HepG2 (cell line): ENCODE results near the gene NUDT19. TPM values are rescaled to one million over a fixed set of nuclear protein-coding genes. Genes with fewer than 3 reads are reported as not detected.

Experiments used
- ATRX ChIP-seq: sonication (generic); formaldehyde crosslinking; IDR thresholded peaks from 2 replicates; pipeline ENCODE4 v1.4.0; 2020; ENCODE audit warnings: missing genetic modification reagents, borderline replicate concordance
- HIVEP1 ChIP-seq: sonication (generic); formaldehyde crosslinking; IDR thresholded peaks from 2 replicates; pipeline ENCODE4 v1.4.0; 2020; ENCODE audit warnings: mild to moderate bottlenecking, missing genetic modification reagents
- KMT2A ChIP-seq: sonication (generic); formaldehyde crosslinking; IDR thresholded peaks from 2 replicates; pipeline ENCODE4 v1.4.0; 2020; ENCODE audit warnings: missing genetic modification reagents
- MXI1 ChIP-seq: IDR thresholded peaks from 3 replicates; pipeline ENCODE4 v1.6.1; 2012; ENCODE audit warnings: low read depth, low read length, inconsistent platforms, borderline replicate concordance
- MYC ChIP-seq: sonication (generic); formaldehyde crosslinking; IDR thresholded peaks from 2 replicates; pipeline ENCODE4 v1.9.0; 2021; ENCODE audit warnings: missing genetic modification reagents, borderline replicate concordance
- NR2C2 ChIP-seq: sonication (generic); formaldehyde crosslinking; IDR thresholded peaks from 2 replicates; pipeline ENCODE4 v1.4.0; 2020; ENCODE audit warnings: missing genetic modification reagents, mild to moderate bottlenecking, moderate library complexity, borderline replicate concordance
- PAXIP1 ChIP-seq: sonication (generic); formaldehyde crosslinking; conservative IDR thresholded peaks from 2 replicates; pipeline ENCODE4 v1.4.0; 2020; ENCODE audit warnings: mild to moderate bottlenecking, missing genetic modification reagents, moderate library complexity
- REL ChIP-seq: sonication (generic); formaldehyde crosslinking; conservative IDR thresholded peaks from 2 replicates; pipeline ENCODE4 v1.8.0; 2022; ENCODE audit warnings: mild to moderate bottlenecking, missing genetic modification reagents, moderate library complexity
- SOX6 ChIP-seq, 2 experiments: fragments of 450-650 bp in 1 of 2; sonication (generic) in 1 of 2; formaldehyde crosslinking in 1 of 2; IDR thresholded peaks; 2 replicates each; pipeline versions ENCODE4 v1.4.0 to v1.6.1; 2017 to 2020; ENCODE audit warnings: antibody characterized with exemption in 1 of 2, mild to moderate bottlenecking in 1 of 2, missing genetic modification reagents in 1 of 2
- STAG1 ChIP-seq: sonication (generic); formaldehyde crosslinking; IDR thresholded peaks from 2 replicates; pipeline ENCODE4 v1.4.0; 2020; ENCODE audit warnings: missing genetic modification reagents
- ZBED4 ChIP-seq: sonication (generic); formaldehyde crosslinking; IDR thresholded peaks from 2 replicates; pipeline ENCODE4 v1.4.0; 2020; ENCODE audit warnings: missing genetic modification reagents, borderline replicate concordance
- ZNF24 ChIP-seq: fragments of 450-650 bp; IDR thresholded peaks from 2 replicates; pipeline ENCODE4 v1.6.1; 2017; ENCODE audit warnings: antibody characterized with exemption, mild to moderate bottlenecking
- ZNF33A ChIP-seq: sonication (generic); formaldehyde crosslinking; IDR thresholded peaks from 2 replicates; pipeline ENCODE4 v1.5.1; 2020; ENCODE audit warnings: missing genetic modification reagents, mild to moderate bottlenecking, moderate library complexity, borderline replicate concordance
- ZNF451 ChIP-seq: sonication (generic); formaldehyde crosslinking; IDR thresholded peaks from 2 replicates; pipeline ENCODE4 v1.5.0; 2020; ENCODE audit warnings: mild to moderate bottlenecking, missing genetic modification reagents
- ZSCAN20 ChIP-seq: sonication (generic); formaldehyde crosslinking; IDR thresholded peaks from 2 replicates; pipeline ENCODE4 v1.4.0; 2020; ENCODE audit warnings: missing genetic modification reagents, mild to moderate bottlenecking, borderline replicate concordance
- polyA plus RNA-seq, 8 experiments: library from polyadenylated mRNA; depleted of rRNA in 3 of 8; stranded (reverse) in 7 of 8; unstranded in 1 of 8; fragments of >200 nt; fragmentation: Illumina TruSeq in 4 of 8; extraction: Trizol in 4 of 8; gene quantifications; 2 replicates each; pipeline versions ENCODE4 v1.2.1 to v1.2.3, GENCODE V29; 2011 to 2016; ENCODE audit warnings: low read depth in 4 of 8, missing spikeins in 1 of 8, mixed read lengths in 1 of 8; ENCODE audit not compliant: insufficient read depth in 1 of 8
- total RNA-seq, 5 experiments: library from RNA; depleted of rRNA; stranded (reverse); fragments of >200 nt; fragmentation: Illumina TruSeq; extraction: Trizol; gene quantifications; 2 replicates each; pipeline ENCODE4 v1.2.3, GENCODE V29; 2016; ENCODE audit warnings: low read depth in 1 of 5
- TF ChIP-seq, protein P1 (sequence below): sonication (generic); formaldehyde crosslinking; IDR thresholded peaks from 2 replicates; pipeline ENCODE4 v1.4.0; 2020; ENCODE audit warnings: missing genetic modification reagents, borderline replicate concordance

NUDT19 gene
- total and polyA plus RNA-seq, 2 of the 13 experiments (the other 11 are each of a cell fraction or from before 2014, with no cell fraction given), result 3.1 to 3.6 TPM

DNA sequence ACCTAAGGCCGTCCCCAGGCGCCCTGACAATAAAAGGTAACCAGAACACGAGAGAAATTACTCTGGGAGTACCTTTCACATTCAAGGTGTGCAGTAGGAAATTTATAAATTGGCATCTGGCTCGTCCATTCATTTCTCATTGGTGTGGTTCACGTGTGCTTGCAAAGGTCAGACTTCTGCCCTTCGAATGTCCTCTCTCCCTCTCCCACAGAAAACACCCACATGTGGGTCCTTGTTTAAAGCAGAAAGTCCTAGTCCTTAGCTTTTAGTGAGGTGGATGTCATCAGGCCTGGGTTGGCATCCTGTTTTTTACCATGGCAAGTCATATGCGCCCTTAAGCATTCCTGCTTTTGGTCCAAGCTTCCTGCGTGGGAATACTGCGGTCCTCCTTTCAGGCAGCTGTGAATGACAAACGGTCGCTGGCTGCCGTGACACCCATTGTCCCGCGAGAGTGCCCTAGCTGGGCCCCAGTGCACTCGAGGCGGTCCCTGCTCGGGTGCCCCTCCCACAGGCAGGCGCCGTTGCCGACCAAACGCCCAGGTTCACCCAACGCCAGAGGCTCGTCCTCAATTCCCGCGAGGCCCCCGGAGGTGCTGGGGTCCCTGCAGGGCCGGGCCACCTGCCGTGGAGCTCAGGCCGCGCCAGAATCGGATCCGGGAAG, at the start of gene NUDT19 (continued):
- TF ChIP-seq, protein P1, sequence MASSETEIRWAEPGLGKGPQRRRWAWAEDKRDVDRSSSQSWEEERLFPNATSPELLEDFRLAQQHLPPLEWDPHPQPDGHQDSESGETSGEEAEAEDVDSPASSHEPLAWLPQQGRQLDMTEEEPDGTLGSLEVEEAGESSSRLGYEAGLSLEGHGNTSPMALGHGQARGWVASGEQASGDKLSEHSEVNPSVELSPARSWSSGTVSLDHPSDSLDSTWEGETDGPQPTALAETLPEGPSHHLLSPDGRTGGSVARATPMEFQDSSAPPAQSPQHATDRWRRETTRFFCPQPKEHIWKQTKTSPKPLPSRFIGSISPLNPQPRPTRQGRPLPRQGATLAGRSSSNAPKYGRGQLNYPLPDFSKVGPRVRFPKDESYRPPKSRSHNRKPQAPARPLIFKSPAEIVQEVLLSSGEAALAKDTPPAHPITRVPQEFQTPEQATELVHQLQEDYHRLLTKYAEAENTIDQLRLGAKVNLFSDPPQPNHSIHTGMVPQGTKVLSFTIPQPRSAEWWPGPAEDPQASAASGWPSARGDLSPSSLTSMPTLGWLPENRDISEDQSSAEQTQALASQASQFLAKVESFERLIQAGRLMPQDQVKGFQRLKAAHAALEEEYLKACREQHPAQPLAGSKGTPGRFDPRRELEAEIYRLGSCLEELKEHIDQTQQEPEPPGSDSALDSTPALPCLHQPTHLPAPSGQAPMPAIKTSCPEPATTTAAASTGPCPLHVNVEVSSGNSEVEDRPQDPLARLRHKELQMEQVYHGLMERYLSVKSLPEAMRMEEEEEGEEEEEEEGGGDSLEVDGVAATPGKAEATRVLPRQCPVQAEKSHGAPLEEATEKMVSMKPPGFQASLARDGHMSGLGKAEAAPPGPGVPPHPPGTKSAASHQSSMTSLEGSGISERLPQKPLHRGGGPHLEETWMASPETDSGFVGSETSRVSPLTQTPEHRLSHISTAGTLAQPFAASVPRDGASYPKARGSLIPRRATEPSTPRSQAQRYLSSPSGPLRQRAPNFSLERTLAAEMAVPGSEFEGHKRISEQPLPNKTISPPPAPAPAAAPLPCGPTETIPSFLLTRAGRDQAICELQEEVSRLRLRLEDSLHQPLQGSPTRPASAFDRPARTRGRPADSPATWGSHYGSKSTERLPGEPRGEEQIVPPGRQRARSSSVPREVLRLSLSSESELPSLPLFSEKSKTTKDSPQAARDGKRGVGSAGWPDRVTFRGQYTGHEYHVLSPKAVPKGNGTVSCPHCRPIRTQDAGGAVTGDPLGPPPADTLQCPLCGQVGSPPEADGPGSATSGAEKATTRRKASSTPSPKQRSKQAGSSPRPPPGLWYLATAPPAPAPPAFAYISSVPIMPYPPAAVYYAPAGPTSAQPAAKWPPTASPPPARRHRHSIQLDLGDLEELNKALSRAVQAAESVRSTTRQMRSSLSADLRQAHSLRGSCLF (CRISPR knock-in tag), result no peak
- TF ChIP-seq HIVEP1, result peak; percentile 68; the same call in 1 of the 2 replicates
- no peak for TF ChIP-seq REL (CRISPR knock-in tag)
- 0 out of 2 replicates have a peak, but pooled peaks have one; percentile 19 for TF ChIP-seq ZBED4 (CRISPR knock-in tag)
- 0 out of 2 replicates have a peak, but pooled peaks have one; percentile 39 for TF ChIP-seq KMT2A (CRISPR knock-in tag)
- TF ChIP-seq ZSCAN20 (CRISPR knock-in tag), result 0 out of 2 replicates have a peak, but pooled peaks have one; percentile 26
- TF ChIP-seq MYC (CRISPR knock-in tag), result peak; percentile 51; the same call in 1 of the 2 replicates
- no peak for TF ChIP-seq ZNF451 (CRISPR knock-in tag)
- TF ChIP-seq PAXIP1 (CRISPR knock-in tag), result 0 out of 2 replicates have a peak, but pooled peaks have one; percentile 37
- TF ChIP-seq ZNF24, result no peak
- 0 out of 2 replicates have a peak, but pooled peaks have one; percentile 4 for TF ChIP-seq NR2C2
- no peak for TF ChIP-seq SOX6 (IDR thresholded peaks at IDR 0.05)
- TF ChIP-seq SOX6 (CRISPR knock-in tag; IDR thresholded peaks at IDR 0.05), result peak; percentile 51; the same call in 1 of the 2 replicates
- TF ChIP-seq MXI1, result 0 out of 3 replicates have a peak, but pooled peaks have one; percentile 9
- TF ChIP-seq ZNF33A (CRISPR knock-in tag), result no peak
- no peak for TF ChIP-seq ATRX (CRISPR knock-in tag)
- 0 out of 2 replicates have a peak, but pooled peaks have one; percentile 2 for TF ChIP-seq STAG1 (CRISPR knock-in tag)
